ENCODE data around the gene NXNL2.

DNA sequence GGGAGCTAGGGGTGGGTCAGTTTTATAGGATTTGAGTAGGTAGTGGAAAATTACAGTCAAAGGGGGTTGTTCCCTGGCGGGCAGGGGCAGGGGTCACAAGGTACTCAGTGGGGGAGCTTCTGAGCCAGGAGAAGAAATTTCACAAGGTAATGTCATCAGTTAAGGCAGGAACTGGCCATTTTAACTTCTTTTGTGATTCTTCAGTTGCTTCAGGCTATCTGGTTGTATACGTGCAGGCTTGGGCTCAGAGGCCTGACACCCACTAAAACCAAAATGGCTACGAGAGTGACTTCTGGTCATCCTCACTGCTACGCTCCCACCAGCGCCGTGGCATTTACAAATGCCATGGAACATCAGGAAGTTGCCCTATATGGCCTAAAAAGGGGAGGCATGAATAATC is 20.7 kb upstream of the NXNL2 start:
- TF ChIP-seq POLR2A (IDR thresholded peaks at IDR 0.05) (no peak), POLR2AphosphoS5 (IDR thresholded peaks at IDR 0.05) (no peak), EP300 (IDR thresholded peaks at IDR 0.05) (no peak)
- TF ChIP-seq, protein P1, sequence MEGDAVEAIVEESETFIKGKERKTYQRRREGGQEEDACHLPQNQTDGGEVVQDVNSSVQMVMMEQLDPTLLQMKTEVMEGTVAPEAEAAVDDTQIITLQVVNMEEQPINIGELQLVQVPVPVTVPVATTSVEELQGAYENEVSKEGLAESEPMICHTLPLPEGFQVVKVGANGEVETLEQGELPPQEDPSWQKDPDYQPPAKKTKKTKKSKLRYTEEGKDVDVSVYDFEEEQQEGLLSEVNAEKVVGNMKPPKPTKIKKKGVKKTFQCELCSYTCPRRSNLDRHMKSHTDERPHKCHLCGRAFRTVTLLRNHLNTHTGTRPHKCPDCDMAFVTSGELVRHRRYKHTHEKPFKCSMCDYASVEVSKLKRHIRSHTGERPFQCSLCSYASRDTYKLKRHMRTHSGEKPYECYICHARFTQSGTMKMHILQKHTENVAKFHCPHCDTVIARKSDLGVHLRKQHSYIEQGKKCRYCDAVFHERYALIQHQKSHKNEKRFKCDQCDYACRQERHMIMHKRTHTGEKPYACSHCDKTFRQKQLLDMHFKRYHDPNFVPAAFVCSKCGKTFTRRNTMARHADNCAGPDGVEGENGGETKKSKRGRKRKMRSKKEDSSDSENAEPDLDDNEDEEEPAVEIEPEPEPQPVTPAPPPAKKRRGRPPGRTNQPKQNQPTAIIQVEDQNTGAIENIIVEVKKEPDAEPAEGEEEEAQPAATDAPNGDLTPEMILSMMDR (IDR thresholded peaks at IDR 0.05), result no peak
